Caco-2 (cell line): Measurements from ENCODE around the gene HMGB3. TPM values are rescaled to one million over a fixed set of nuclear protein-coding genes. Genes with fewer than 3 reads are reported as not detected.

Experiments
- BruUV-seq: library from RNA; stranded (reverse); fragments of 400-500 nt; replicated peaks from 2 replicates; lab custom pipeline; 2021; lab: Mats Ljungman, UMichigan
- CTCF ChIA-PET: fragments of 300-600 bp; sonication (Branson Sonifier 250); formaldehyde crosslinking; loops from one replicate; lab custom pipeline; 2022; ENCODE audit warnings: antibody characterized with exemption; lab: Charles Lee
- POLR2A ChIA-PET: fragments of 300-600 bp; sonication (Branson Sonifier 250); formaldehyde crosslinking; loops from one replicate; lab custom pipeline; 2022; ENCODE audit warnings: antibody characterized with exemption; lab: Charles Lee
- DNase-seq, 2 experiments: peaks; one replicate each; pipeline versions ENCODE4 v3.0.0 to v3.0.0-alpha.2; 2020 to 2022
- H3K27me3 ChIP-seq: replicated peaks from 2 replicates; pipeline ENCODE4 v1.6.0; 2011; ENCODE audit warnings: low read length; ENCODE audit not compliant: control insufficient read depth, insufficient read depth
- H3K36me3 ChIP-seq: 2 replicates; pipeline ENCODE4 v1.5.1; 2011; ENCODE audit warnings: low read length; ENCODE audit not compliant: control insufficient read depth, insufficient read depth
- H3K4me1 ChIP-seq: fragments of 250-450 bp; sonication (Bioruptor Pico); 2 replicates; pipeline ENCODE4 v1.5.1; 2020; ENCODE audit warnings: mild to moderate bottlenecking
- H3K4me3 ChIP-seq: 2 replicates; pipeline ENCODE4 v1.5.1; 2011; ENCODE audit warnings: low read depth, mild to moderate bottlenecking, control low read depth, low read length
- H3K9me3 ChIP-seq: fragments of 250-450 bp; sonication (Bioruptor Pico); 2 replicates; pipeline ENCODE4 v1.5.1; 2020; ENCODE audit warnings: mild to moderate bottlenecking, moderate library complexity
- H3K27ac Mint-ChIP-seq: one replicate; pipeline ENCODE4 v1.8.0; 2022; ENCODE audit warnings: mixed read lengths; ENCODE audit not compliant: unreplicated experiment
- H3K27me3 Mint-ChIP-seq: one replicate; pipeline ENCODE4 v1.8.0; 2022; ENCODE audit warnings: mixed read lengths; ENCODE audit not compliant: insufficient read depth, unreplicated experiment
- H3K36me3 Mint-ChIP-seq: one replicate; pipeline ENCODE4 v1.8.0; 2022; ENCODE audit warnings: mild to moderate bottlenecking, mixed read lengths; ENCODE audit not compliant: insufficient read depth, unreplicated experiment
- H3K4me1 Mint-ChIP-seq: one replicate; pipeline ENCODE4 v1.8.0; 2022; ENCODE audit warnings: low read depth, mixed read lengths; ENCODE audit not compliant: unreplicated experiment
- H3K4me3 Mint-ChIP-seq: one replicate; pipeline ENCODE4 v1.8.0; 2022; ENCODE audit warnings: mild to moderate bottlenecking, moderate library complexity, mixed read lengths; ENCODE audit not compliant: unreplicated experiment
- H3K9me3 Mint-ChIP-seq: one replicate; pipeline ENCODE4 v1.8.0; 2022; ENCODE audit warnings: mixed read lengths; ENCODE audit not compliant: unreplicated experiment
- intact Hi-C: fragments of 100-400 bp; cut with micrococcal nuclease; formaldehyde crosslinking; loops from one replicate; pipeline ENCODE4 v1.10.0; 2022; ENCODE audit not compliant: unreplicated experiment
- total RNA-seq: library from RNA; stranded (reverse); gene quantifications from 2 replicates; pipeline ENCODE4 v1.2.3, GENCODE V29; 2022
- TF ChIP-seq, protein P1 (sequence below), 2 experiments: fragments of 200-600 bp in 1 of 2; IDR thresholded peaks; 1 replicate in 1 of 2; 2 replicates in 1 of 2; pipeline versions ENCODE4 v1.5.1 to v1.8.0; 2011 to 2022; ENCODE audit warnings: antibody characterized with exemption in 1 of 2, control low read depth in 1 of 2, inconsistent platforms in 1 of 2, low read depth in 1 of 2, low read length in 1 of 2, mild to moderate bottlenecking in 1 of 2, moderate library complexity in 1 of 2; ENCODE audit not compliant: insufficient read depth in 1 of 2, severe bottlenecking in 1 of 2, unreplicated experiment in 1 of 2

The HMGB3 gene
- total RNA-seq, 1 experiment from 2014 or later = 115 TPM

DNA sequence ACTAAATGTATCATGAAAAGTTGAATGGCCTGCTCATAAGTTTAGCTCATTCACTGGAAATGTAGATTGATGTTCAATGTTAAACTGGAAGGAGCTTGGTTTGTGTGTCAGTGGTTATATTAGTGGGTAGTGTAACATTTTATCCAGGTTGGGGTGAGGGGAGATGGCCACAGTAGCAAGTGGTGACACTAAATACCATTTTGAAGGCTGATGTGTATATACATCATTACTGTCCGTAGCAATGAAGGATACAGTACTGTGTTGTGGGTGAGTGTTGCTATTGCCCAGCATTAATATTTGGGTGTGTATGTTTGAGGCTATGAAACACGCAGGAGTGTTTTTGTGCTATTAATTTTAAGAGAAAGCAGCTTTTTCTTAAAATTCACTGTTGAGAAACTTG lies 6.3 kb downstream of the HMGB3 start:
- H3K9me3 ChIP-seq = no peaks in the 10 kb centered on the region
- no peak overlapping the region for H3K4me3 ChIP-seq
- no peaks in the 10 kb centered on the region for H3K4me1 ChIP-seq
- DNase-seq = no peak
- Mint-ChIP-seq H3K27ac (no peak overlapping the region), H3K4me3 (no peak overlapping the region), H3K36me3 (peaks cover 12% of the 10 kb centered on the region), H3K4me1 (no peaks in the 10 kb centered on the region), H3K9me3 (no peaks in the 10 kb centered on the region), H3K27me3 (no peaks in the 10 kb centered on the region)
- ChIA-PET POLR2A (no interaction called here), CTCF (no interaction called here)
- intact Hi-C loops = no loop called here
- TF ChIP-seq, protein P1, sequence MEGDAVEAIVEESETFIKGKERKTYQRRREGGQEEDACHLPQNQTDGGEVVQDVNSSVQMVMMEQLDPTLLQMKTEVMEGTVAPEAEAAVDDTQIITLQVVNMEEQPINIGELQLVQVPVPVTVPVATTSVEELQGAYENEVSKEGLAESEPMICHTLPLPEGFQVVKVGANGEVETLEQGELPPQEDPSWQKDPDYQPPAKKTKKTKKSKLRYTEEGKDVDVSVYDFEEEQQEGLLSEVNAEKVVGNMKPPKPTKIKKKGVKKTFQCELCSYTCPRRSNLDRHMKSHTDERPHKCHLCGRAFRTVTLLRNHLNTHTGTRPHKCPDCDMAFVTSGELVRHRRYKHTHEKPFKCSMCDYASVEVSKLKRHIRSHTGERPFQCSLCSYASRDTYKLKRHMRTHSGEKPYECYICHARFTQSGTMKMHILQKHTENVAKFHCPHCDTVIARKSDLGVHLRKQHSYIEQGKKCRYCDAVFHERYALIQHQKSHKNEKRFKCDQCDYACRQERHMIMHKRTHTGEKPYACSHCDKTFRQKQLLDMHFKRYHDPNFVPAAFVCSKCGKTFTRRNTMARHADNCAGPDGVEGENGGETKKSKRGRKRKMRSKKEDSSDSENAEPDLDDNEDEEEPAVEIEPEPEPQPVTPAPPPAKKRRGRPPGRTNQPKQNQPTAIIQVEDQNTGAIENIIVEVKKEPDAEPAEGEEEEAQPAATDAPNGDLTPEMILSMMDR (IDR thresholded peaks at IDR 0.05; ENCODE audit: insufficient read depth in 1 of 2, low read depth in 1 of 2, low read length in 1 of 2, severe bottlenecking in 1 of 2, unreplicated experiment in 1 of 2) = no peak
- no peaks in the 10 kb centered on the region for H3K36me3 ChIP-seq
- no peaks in the 10 kb centered on the region for H3K27me3 ChIP-seq
- BruUV-seq = no TSS peak

DNA sequence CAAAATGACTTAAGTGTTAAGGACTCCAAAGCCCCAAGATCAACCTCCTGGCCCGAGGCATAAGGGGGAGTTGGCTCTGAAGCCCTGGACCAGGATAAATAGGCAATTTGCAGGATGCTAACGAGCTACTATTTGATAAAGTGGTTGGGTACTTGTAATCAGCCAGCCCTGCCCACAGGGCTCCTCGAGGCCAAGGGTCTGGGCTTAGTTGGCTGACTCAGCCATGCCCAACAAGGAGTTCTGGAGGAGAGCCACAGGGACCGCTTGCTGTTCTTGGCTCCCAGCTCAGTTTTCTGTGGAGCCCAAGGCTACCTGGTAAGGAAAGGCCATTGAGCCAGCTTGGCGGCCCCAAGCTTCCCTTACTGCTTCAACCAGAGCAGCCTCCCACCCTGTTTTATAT lies 7.8 kb downstream of the HMGB3 start:
- ChIA-PET POLR2A (no interaction called here), CTCF (no interaction called here)
- H3K27ac Mint-ChIP-seq = no peak overlapping the region
- no peaks in the 10 kb centered on the region for H3K27me3 ChIP-seq
- no peaks in the 10 kb centered on the region for H3K4me1 Mint-ChIP-seq
- no peak for DNase-seq
- H3K9me3 ChIP-seq = no peaks in the 10 kb centered on the region
- TF ChIP-seq, protein P1 (IDR thresholded peaks at IDR 0.05; ENCODE audit: insufficient read depth in 1 of 2, low read depth in 1 of 2, low read length in 1 of 2, severe bottlenecking in 1 of 2, unreplicated experiment in 1 of 2) = no peak
- H3K4me3 Mint-ChIP-seq = no peak overlapping the region
- BruUV-seq = no TSS peak
- H3K36me3 Mint-ChIP-seq = peaks cover 12% of the 10 kb centered on the region
- no peaks in the 10 kb centered on the region for H3K27me3 Mint-ChIP-seq
- H3K36me3 ChIP-seq = no peaks in the 10 kb centered on the region
- H3K4me1 ChIP-seq = no peaks in the 10 kb centered on the region
- H3K4me3 ChIP-seq = no peak overlapping the region
- H3K9me3 Mint-ChIP-seq = no peaks in the 10 kb centered on the region
- intact Hi-C loops = no loop called here

GRCh38 chrX:151000861-151001331 lies 17.8 kb downstream of the HMGB3 start:
- BruUV-seq = no TSS peak
- Histone ChIP-seq H3K27me3 (no peaks in the 10 kb centered on the region), H3K4me1 (no peaks in the 10 kb centered on the region), H3K36me3 (no peaks in the 10 kb centered on the region), H3K4me3 (no peak overlapping the region), H3K9me3 (no peaks in the 10 kb centered on the region)
- intact Hi-C loops = no loop called here
- H3K9me3 Mint-ChIP-seq = no peaks in the 10 kb centered on the region
- H3K27me3 Mint-ChIP-seq = peaks cover 2% of the 10 kb centered on the region
- H3K27ac Mint-ChIP-seq = no peak overlapping the region
- ChIA-PET CTCF (no interaction called here), POLR2A (no interaction called here)
- H3K36me3 Mint-ChIP-seq = no peaks in the 10 kb centered on the region
- no peak overlapping the region for H3K4me3 Mint-ChIP-seq
- no peaks in the 10 kb centered on the region for H3K4me1 Mint-ChIP-seq
- DNase-seq = no peak
- TF ChIP-seq, protein P1 (IDR thresholded peaks at IDR 0.05; ENCODE audit: insufficient read depth in 1 of 2, low read depth in 1 of 2, low read length in 1 of 2, severe bottlenecking in 1 of 2, unreplicated experiment in 1 of 2) = no peak
